Brain microvascular endothelial cell (primary cell): ENCODE measurements around the gene MGME1.

ENCODE experiments used
- DNase-seq: peaks from one replicate; pipeline ENCODE4 v3.0.0-alpha.2; 2020
- H3K27ac ChIP-seq: fragments of 250-450 bp; sonication (Bioruptor Pico); 2 replicates; pipeline ENCODE4 v1.5.1; 2020; ENCODE audit warnings: mild to moderate bottlenecking, moderate library complexity
- H3K27me3 ChIP-seq: fragments of 250-450 bp; sonication (Bioruptor Pico); replicated peaks from 2 replicates; pipeline ENCODE4 v1.5.1; 2020; ENCODE audit warnings: mild to moderate bottlenecking
- H3K36me3 ChIP-seq: fragments of 250-450 bp; sonication (Bioruptor Pico); replicated peaks from 2 replicates; pipeline ENCODE4 v1.5.1; 2020; ENCODE audit warnings: mild to moderate bottlenecking
- H3K4me3 ChIP-seq: 2 replicates; pipeline ENCODE4 v1.5.1; 2011; ENCODE audit warnings: low read depth, mild to moderate bottlenecking, control low read depth, low read length, moderate library complexity
- in situ Hi-C: cut with HindIII; loops from 2 replicates; pipeline ENCODE4 v1.10.0; 2017; ENCODE audit warnings: low sequenced_read_pairs, low pct_ligation_motif_present
- TF ChIP-seq, protein P1 (sequence below): IDR thresholded peaks from 2 replicates; pipeline ENCODE4 v1.5.1; 2011; ENCODE audit warnings: low read depth, mild to moderate bottlenecking, moderate library complexity, low read length, control low read depth, inconsistent platforms; ENCODE audit errors: missing control alignments

MGME1 gene

DNA sequence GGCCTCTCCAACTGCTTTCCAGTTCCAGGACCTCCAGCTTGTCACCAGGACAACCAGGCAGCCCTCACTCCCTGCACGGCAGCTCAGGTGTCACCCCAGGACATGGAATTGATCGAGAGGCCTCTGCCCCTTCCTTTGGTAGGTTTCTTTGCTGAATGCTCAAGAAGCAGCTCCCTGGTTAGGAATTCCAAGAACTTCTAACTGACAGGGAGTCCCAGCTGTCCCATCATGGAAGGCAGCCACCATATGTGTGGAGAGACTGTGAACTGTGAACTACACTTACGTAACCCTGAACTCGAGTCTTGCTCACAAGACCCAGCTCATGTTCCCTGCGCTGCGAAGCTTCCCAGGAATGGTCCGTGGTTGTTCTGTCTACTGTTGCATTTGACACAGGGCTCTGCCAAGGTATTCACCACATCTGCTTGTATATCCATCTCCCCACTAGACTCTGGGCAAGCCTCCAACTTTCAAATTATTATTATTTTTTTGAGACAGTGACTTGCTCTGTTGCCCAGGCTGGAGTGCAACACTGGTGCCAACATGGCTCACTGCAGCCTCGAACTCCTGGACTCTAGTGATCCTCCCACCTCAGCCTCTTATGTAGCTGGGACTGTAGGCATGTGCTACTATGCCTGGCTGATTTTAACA lies 35.7 kb downstream of the MGME1 start:
- no peaks in the 10 kb centered on the region for H3K27me3 ChIP-seq
- in situ Hi-C loops: no loop called here
- H3K4me3 ChIP-seq: no peak overlapping the region
- TF ChIP-seq, protein P1, sequence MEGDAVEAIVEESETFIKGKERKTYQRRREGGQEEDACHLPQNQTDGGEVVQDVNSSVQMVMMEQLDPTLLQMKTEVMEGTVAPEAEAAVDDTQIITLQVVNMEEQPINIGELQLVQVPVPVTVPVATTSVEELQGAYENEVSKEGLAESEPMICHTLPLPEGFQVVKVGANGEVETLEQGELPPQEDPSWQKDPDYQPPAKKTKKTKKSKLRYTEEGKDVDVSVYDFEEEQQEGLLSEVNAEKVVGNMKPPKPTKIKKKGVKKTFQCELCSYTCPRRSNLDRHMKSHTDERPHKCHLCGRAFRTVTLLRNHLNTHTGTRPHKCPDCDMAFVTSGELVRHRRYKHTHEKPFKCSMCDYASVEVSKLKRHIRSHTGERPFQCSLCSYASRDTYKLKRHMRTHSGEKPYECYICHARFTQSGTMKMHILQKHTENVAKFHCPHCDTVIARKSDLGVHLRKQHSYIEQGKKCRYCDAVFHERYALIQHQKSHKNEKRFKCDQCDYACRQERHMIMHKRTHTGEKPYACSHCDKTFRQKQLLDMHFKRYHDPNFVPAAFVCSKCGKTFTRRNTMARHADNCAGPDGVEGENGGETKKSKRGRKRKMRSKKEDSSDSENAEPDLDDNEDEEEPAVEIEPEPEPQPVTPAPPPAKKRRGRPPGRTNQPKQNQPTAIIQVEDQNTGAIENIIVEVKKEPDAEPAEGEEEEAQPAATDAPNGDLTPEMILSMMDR: no peak
- DNase-seq: no peak
- no peak overlapping the region for H3K27ac ChIP-seq
- H3K36me3 ChIP-seq: no peaks in the 10 kb centered on the region

DNA sequence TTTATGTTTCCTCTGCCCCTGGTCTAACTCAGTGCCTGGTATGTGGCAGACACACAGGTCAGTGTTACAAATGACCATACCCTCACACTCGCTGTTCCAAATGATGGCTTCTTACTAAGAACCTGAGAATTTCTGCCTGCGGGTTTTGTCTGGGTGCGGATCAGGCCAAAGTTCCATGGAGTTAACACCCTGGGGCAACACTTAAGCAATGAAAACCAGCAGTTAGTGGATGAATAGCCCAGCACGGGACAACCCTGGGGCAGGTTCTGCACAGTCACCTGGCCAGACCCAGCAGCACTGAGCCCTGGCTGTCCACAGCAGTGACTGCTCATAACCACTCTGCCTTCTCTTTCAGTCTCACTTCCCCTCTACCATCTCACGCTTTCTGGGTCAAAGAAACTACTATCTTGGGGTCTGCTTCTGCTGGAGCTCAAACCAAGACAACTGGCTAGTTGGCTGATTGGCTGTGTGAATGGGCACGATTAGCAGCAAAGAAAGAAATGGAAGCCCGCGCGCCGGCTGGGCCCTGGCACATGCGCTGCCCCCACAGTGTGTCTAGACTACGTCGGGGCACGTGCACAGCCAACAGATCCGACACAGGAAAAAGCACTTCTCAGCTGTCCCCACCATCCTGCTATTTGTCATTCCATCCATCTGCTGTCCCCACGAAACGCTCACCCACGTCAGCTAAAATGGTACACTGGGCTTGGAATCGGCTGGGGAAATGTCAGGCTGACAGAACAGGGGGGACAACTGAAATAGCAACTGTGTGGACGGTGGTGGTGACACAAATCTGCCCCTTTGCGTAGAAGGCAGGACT lies 36.6 kb downstream of the MGME1 start:
- DNase-seq: no peak
- in situ Hi-C loops: no loop called here
- Histone ChIP-seq H3K27ac (no peak overlapping the region), H3K4me3 (no peak overlapping the region), H3K36me3 (no peaks in the 10 kb centered on the region), H3K27me3 (no peaks in the 10 kb centered on the region)
- TF ChIP-seq, protein P1: no peak

- in situ Hi-C loops: no loop called here
- Histone ChIP-seq H3K27ac (no peak overlapping the region), H3K36me3 (no peaks in the 10 kb centered on the region), H3K4me3 (no peak overlapping the region), H3K27me3 (no peaks in the 10 kb centered on the region)
- DNase-seq: no peak
- TF ChIP-seq, protein P1: no peak
Measured at GRCh38 chr20:18005990-18006364, 37.2 kb downstream of the MGME1 start.

DNA sequence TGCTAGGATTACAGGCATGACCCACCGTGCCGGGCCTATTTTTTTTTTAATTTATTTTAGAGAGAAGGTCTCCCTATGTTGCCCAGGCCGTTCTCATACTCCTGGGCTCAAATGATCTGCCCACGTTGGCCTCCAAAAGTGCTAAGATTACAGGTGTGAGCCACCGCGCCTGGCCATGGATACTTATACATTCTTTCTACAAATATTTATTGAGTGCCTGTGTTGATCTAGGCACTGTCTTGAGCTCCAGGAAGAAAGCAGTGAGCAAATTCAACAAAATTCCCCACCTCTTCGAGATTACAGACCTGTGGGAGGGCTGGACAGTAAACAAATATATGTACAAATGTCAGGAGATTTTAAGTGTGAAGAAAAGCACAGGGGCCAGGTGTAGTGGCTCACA lies 37.9 kb downstream of the MGME1 start:
- H3K27me3 ChIP-seq: no peaks in the 10 kb centered on the region
- in situ Hi-C loops: no loop called here
- no peak overlapping the region for H3K4me3 ChIP-seq
- H3K36me3 ChIP-seq: no peaks in the 10 kb centered on the region
- TF ChIP-seq, protein P1: no peak
- DNase-seq: no peak
- no peak overlapping the region for H3K27ac ChIP-seq

- in situ Hi-C loops: no loop called here
- TF ChIP-seq, protein P1: no peak
- Histone ChIP-seq H3K4me3 (no peak overlapping the region), H3K27me3 (no peaks in the 10 kb centered on the region), H3K36me3 (no peaks in the 10 kb centered on the region), H3K27ac (no peak overlapping the region)
- no peak for DNase-seq
Measured at GRCh38 chr20:18007534-18008292, 38.9 kb downstream of the MGME1 start.
